Stomach smooth muscle (tissue), 2 donors: ENCODE results near the gene ZFYVE27.

Experiments
- H3K27ac ChIP-seq: one replicate; pipeline ENCODE4 v1.7.0; 2013; ENCODE audit warnings: mild to moderate bottlenecking, low read length, inconsistent platforms
- H3K27me3 ChIP-seq, 2 donors: one replicate each; pipeline ENCODE4 v1.7.0; 2013; ENCODE audit warnings: low read length in 2 of 2; ENCODE audit not compliant: insufficient read depth in 2 of 2, control insufficient read depth in 1 of 2
- H3K36me3 ChIP-seq, 2 donors: one replicate each; pipeline ENCODE4 v1.7.0; 2013; ENCODE audit warnings: low read length in 2 of 2; ENCODE audit not compliant: control insufficient read depth in 2 of 2, insufficient read depth in 2 of 2
- H3K4me1 ChIP-seq: one replicate; pipeline ENCODE4 v1.7.0; 2013; ENCODE audit warnings: low read length; ENCODE audit not compliant: control insufficient read depth, insufficient read depth
- H3K4me3 ChIP-seq, 2 donors: one replicate each; pipeline ENCODE4 v1.7.0; 2013; ENCODE audit warnings: low read length in 2 of 2
- H3K9ac ChIP-seq, 2 donors: one replicate each; pipeline ENCODE4 v1.7.0; 2013; ENCODE audit warnings: low read length in 2 of 2, mild to moderate bottlenecking in 1 of 2
- H3K9me3 ChIP-seq, 2 donors: one replicate each; pipeline ENCODE4 v1.7.0; 2013; ENCODE audit warnings: low read length in 2 of 2; ENCODE audit not compliant: control insufficient read depth in 2 of 2
- donor health status: healthy.
- donor health status: Pancreatic carcinoma.

ZFYVE27 gene

GRCh38 chr10:97763411-97763810 lies 26.5 kb downstream of the ZFYVE27 start:
- H3K9ac ChIP-seq, result no peak overlapping the region
- peaks cover 7 to 11% of the 10 kb centered on the region in 2 donors for H3K36me3 ChIP-seq
- no peaks in the 10 kb centered on the region for H3K27me3 ChIP-seq
- H3K4me1 ChIP-seq, result no peaks in the 10 kb centered on the region
- no peak overlapping the region for H3K27ac ChIP-seq
- H3K4me3 ChIP-seq, result no peak overlapping the region
- no peaks in the 10 kb centered on the region for H3K9me3 ChIP-seq

GRCh38 chr10:97763947-97764346 lies 27.0 kb downstream of the ZFYVE27 start:
- H3K9ac ChIP-seq, result no peak overlapping the region
- no peak overlapping the region for H3K4me3 ChIP-seq
- H3K27me3 ChIP-seq, result no peaks in the 10 kb centered on the region
- H3K27ac ChIP-seq, result no peak overlapping the region
- no peaks in the 10 kb centered on the region for H3K9me3 ChIP-seq
- no peaks in the 10 kb centered on the region for H3K4me1 ChIP-seq
- peaks cover 7 to 11% of the 10 kb centered on the region in 2 donors for H3K36me3 ChIP-seq

- no peak overlapping the region for H3K27ac ChIP-seq
- peaks cover 7 to 8% of the 10 kb centered on the region in 2 donors for H3K36me3 ChIP-seq
- H3K4me1 ChIP-seq, result no peaks in the 10 kb centered on the region
- no peaks in the 10 kb centered on the region for H3K9me3 ChIP-seq
- H3K9ac ChIP-seq, result no peak overlapping the region
- no peak overlapping the region for H3K4me3 ChIP-seq
- H3K27me3 ChIP-seq, result peaks cover 0 to 2% of the 10 kb centered on the region in 2 donors
Observed at GRCh38 chr10:97764519-97764931, 27.6 kb downstream of the ZFYVE27 start.

- no peak overlapping the region for H3K4me3 ChIP-seq
Observed at GRCh38 chr10:97765201-97765600, 28.3 kb downstream of the ZFYVE27 start.

GRCh38 chr10:97766106-97766810 lies 29.3 kb downstream of the ZFYVE27 start:
- Histone ChIP-seq H3K27ac (no peak overlapping the region), H3K9ac (no peak overlapping the region), H3K4me3 (no peak overlapping the region), H3K36me3 (peaks cover 0 to 3% of the 10 kb centered on the region in 2 donors), H3K27me3 (peaks cover 10 to 11% of the 10 kb centered on the region in 2 donors), H3K9me3 (no peaks in the 10 kb centered on the region), H3K4me1 (peaks cover 2% of the 10 kb centered on the region)

More at GRCh38 chr10:97765201-97765600, 28.3 kb downstream of the ZFYVE27 start:
- Histone ChIP-seq H3K4me1 (no peaks in the 10 kb centered on the region), H3K27me3 (peaks cover 0 to 2% of the 10 kb centered on the region in 2 donors), H3K9ac (no peak overlapping the region), H3K9me3 (no peaks in the 10 kb centered on the region), H3K27ac (no peak overlapping the region), H3K36me3 (peaks cover 3 to 4% of the 10 kb centered on the region in 2 donors)

- Histone ChIP-seq H3K36me3 (no peaks in the 10 kb centered on the region), H3K27me3 (peaks cover 15 to 18% of the 10 kb centered on the region in 2 donors), H3K9ac (no peak overlapping the region), H3K4me1 (peaks cover 4% of the 10 kb centered on the region), H3K9me3 (no peaks in the 10 kb centered on the region), H3K27ac (no peak overlapping the region), H3K4me3 (no peak overlapping the region)
Observed at GRCh38 chr10:97766996-97767924, 30.3 kb downstream of the ZFYVE27 start.

- Histone ChIP-seq H3K27ac (no peak overlapping the region), H3K4me1 (peaks cover 4% of the 10 kb centered on the region), H3K9me3 (no peaks in the 10 kb centered on the region), H3K27me3 (peaks cover 22 to 29% of the 10 kb centered on the region in 2 donors), H3K36me3 (no peaks in the 10 kb centered on the region), H3K9ac (no peak overlapping the region), H3K4me3 (no peak overlapping the region)
Observed at GRCh38 chr10:97768322-97769315, 31.7 kb downstream of the ZFYVE27 start.

- Histone ChIP-seq H3K9me3 (no peaks in the 10 kb centered on the region), H3K4me3 (no peak overlapping the region), H3K4me1 (peaks cover 4% of the 10 kb centered on the region), H3K36me3 (no peaks in the 10 kb centered on the region), H3K27me3 (peaks cover 23 to 32% of the 10 kb centered on the region in 2 donors), H3K27ac (no peak overlapping the region), H3K9ac (no peak overlapping the region)
Observed at GRCh38 chr10:97770255-97770654, 33.3 kb downstream of the ZFYVE27 start.

GRCh38 chr10:97771055-97771891 lies 34.3 kb downstream of the ZFYVE27 start:
- H3K36me3 ChIP-seq, result no peaks in the 10 kb centered on the region
- no peak overlapping the region for H3K9ac ChIP-seq
- no peaks in the 10 kb centered on the region for H3K9me3 ChIP-seq
- no peak overlapping the region for H3K27ac ChIP-seq
- H3K4me3 ChIP-seq, result peak overlapping the region in 1 of 2 donors; percentile 40
- peaks cover 23 to 32% of the 10 kb centered on the region in 2 donors for H3K27me3 ChIP-seq
- peaks cover 4% of the 10 kb centered on the region for H3K4me1 ChIP-seq
